ENCODE measurements around the gene ERAL1.
A peak's percentile ranks its signal among the peaks of the same experiment; 100 is the strongest.
"Not testable (repeated sequence)": the region's sequence is repeated elsewhere in the genome, so short reads cannot be mapped to it uniquely, and the experiment has no call there.

ERAL1 gene

GRCh38 chr17:28901866-28902818 is 47.3 kb downstream of the ERAL1 start:
- peak; percentile 70 to 75 for DNase-seq

GRCh38 chr17:28902819-28903545 is 48.2 kb downstream of the ERAL1 start, which contains the start of gene DHRS13:
Gene DHRS13 (minus strand): TSS chr17:28903079. CDS start chr17:28902944, 135 bp downstream.
- peak; percentile 93 to 96 for DNase-seq

GRCh38 chr17:28903546-28903841 is 48.7 kb downstream of the ERAL1 start:
- not testable (repeated sequence) for DNase-seq

GRCh38 chr17:28904800-28905199 is 50.0 kb downstream of the ERAL1 start:
- DNase-seq, result no peak

GRCh38 chr17:28906276-28906675 is 51.5 kb downstream of the ERAL1 start:
- DNase-seq, result no peak

- DNase-seq, result no peak
These were observed 52.1 kb downstream of the ERAL1 start for GRCh38 chr17:28906706-28907438.

GRCh38 chr17:28907709-28908475 is 53.1 kb downstream of the ERAL1 start:
- no peak for DNase-seq

- no peak for DNase-seq
These were observed 53.9 kb downstream of the ERAL1 start for GRCh38 chr17:28908640-28909167.

GRCh38 chr17:28910534-28910933 is 55.7 kb downstream of the ERAL1 start:
- no peak for DNase-seq

Data from activated T-cell treated with anti-CD3 and anti-CD28 coated beads, Interleukin-2, amount 50 U/mL, for 48 hours (primary cell).